Glutamatergic neuron (in vitro differentiated cells): ENCODE results near the gene LONP2. TPM values are rescaled to one million over a fixed set of nuclear protein-coding genes. Genes with fewer than 3 reads are reported as not detected.

ENCODE experiments used
- DNase-seq: peaks from one replicate; pipeline ENCODE4 v3.0.0; 2022
- H3K27ac Mint-ChIP-seq: one replicate; pipeline ENCODE4 v1.8.0; 2020; ENCODE audit warnings: mild to moderate bottlenecking, mixed read lengths, inconsistent platforms; ENCODE audit not compliant: unreplicated experiment
- H3K27me3 Mint-ChIP-seq: one replicate; pipeline ENCODE4 v1.8.0; 2020; ENCODE audit warnings: mild to moderate bottlenecking, moderate library complexity, mixed read lengths, inconsistent platforms; ENCODE audit not compliant: unreplicated experiment
- H3K36me3 Mint-ChIP-seq: one replicate; pipeline ENCODE4 v1.8.0; 2020; ENCODE audit warnings: mild to moderate bottlenecking, mixed read lengths, inconsistent platforms; ENCODE audit not compliant: unreplicated experiment
- H3K4me1 Mint-ChIP-seq: one replicate; pipeline ENCODE4 v1.8.0; 2020; ENCODE audit warnings: mild to moderate bottlenecking, low read depth, mixed read lengths, inconsistent platforms; ENCODE audit not compliant: unreplicated experiment
- H3K4me3 Mint-ChIP-seq: one replicate; pipeline ENCODE4 v1.8.0; 2020; ENCODE audit warnings: mild to moderate bottlenecking, mixed read lengths, inconsistent platforms; ENCODE audit not compliant: unreplicated experiment
- H3K9me3 Mint-ChIP-seq: one replicate; pipeline ENCODE4 v1.8.0; 2020; ENCODE audit warnings: mild to moderate bottlenecking, moderate library complexity, mixed read lengths, inconsistent platforms; ENCODE audit not compliant: unreplicated experiment
- long read RNA-seq: library from polyadenylated mRNA; unstranded; transcript quantifications from one replicate; pipeline ENCODE4 v2.0.0, GENCODE V29; 2020; ENCODE audit not compliant: unreplicated experiment
- total RNA-seq: library from RNA; stranded (reverse); fragmentation: NEBNext Ultra II Directional; extraction: Animal tissue kit (Norgen Biotek cat#: 25700); gene quantifications from one replicate; pipeline ENCODE4 v1.2.1, GENCODE V29; 2021; ENCODE audit not compliant: unreplicated experiment
- TF ChIP-seq, protein P1 (sequence below): fragments of 200-600 bp; sonication (generic); IDR thresholded peaks from one replicate; pipeline ENCODE4 v1.5.0; 2021; ENCODE audit not compliant: partially characterized antibody, unreplicated experiment

The LONP2 gene
- total RNA-seq: 57.3 TPM
- long read RNA-seq, full-length matches to known transcripts: 4 of 21 reads
- long read RNA-seq, partial matches to known transcripts: 5 of 21 reads
- long read RNA-seq, other reads (novel, unspliced or antisense): 12 of 21 reads

DNA sequence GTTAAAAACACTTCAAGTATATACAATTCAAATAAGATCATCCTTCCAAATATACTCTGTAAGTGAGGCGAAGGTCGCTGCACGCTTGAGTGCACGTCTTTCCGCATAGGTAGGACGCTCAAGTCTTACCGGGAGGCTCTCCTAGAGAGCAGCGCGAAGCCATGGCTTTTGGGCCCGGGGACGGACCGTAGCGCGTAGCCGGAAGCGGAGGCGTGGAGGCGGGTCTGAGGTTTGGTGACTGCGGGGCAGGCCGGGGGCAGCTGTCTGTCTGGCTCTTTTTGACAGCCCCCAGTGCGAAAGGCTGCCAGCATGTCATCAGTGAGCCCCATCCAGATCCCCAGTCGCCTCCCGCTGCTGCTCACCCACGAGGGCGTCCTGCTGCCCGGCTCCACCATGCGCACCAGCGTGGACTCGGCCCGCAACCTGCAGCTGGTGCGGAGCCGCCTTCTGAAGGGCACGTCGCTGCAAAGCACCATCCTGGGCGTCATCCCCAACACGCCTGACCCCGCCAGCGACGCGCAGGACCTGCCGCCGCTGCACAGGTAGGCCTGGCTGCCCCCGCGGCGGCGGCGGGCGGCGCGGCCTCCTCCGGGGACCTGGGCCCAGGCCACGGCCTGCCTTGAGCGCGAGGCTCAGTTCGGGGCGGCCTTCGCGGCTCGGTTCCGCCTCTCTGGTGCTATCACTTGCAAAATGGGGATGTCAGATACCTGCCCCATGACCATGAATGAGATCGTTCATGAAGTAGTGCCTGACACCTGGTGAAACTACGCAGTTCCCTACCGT is at the start of gene LONP2:
Gene LONP2 (plus strand): TSS at position 221 of the 783 bp plus-strand sequence. CDS start 89 bp downstream, at position 310.
- Mint-ChIP-seq H3K27me3 (peaks cover 3% of the 10 kb centered on the region), H3K9me3 (peaks cover 13% of the 10 kb centered on the region), H3K4me3 (peak within 1 kb of the TSS; percentile 90), H3K27ac (peak within 1 kb of the TSS; percentile 72), H3K36me3 (no peaks in the 10 kb centered on the region), H3K4me1 (peaks cover 9% of the 10 kb centered on the region)
- peak; percentile 92 for DNase-seq
- TF ChIP-seq, protein P1, sequence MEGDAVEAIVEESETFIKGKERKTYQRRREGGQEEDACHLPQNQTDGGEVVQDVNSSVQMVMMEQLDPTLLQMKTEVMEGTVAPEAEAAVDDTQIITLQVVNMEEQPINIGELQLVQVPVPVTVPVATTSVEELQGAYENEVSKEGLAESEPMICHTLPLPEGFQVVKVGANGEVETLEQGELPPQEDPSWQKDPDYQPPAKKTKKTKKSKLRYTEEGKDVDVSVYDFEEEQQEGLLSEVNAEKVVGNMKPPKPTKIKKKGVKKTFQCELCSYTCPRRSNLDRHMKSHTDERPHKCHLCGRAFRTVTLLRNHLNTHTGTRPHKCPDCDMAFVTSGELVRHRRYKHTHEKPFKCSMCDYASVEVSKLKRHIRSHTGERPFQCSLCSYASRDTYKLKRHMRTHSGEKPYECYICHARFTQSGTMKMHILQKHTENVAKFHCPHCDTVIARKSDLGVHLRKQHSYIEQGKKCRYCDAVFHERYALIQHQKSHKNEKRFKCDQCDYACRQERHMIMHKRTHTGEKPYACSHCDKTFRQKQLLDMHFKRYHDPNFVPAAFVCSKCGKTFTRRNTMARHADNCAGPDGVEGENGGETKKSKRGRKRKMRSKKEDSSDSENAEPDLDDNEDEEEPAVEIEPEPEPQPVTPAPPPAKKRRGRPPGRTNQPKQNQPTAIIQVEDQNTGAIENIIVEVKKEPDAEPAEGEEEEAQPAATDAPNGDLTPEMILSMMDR: no peak

DNA sequence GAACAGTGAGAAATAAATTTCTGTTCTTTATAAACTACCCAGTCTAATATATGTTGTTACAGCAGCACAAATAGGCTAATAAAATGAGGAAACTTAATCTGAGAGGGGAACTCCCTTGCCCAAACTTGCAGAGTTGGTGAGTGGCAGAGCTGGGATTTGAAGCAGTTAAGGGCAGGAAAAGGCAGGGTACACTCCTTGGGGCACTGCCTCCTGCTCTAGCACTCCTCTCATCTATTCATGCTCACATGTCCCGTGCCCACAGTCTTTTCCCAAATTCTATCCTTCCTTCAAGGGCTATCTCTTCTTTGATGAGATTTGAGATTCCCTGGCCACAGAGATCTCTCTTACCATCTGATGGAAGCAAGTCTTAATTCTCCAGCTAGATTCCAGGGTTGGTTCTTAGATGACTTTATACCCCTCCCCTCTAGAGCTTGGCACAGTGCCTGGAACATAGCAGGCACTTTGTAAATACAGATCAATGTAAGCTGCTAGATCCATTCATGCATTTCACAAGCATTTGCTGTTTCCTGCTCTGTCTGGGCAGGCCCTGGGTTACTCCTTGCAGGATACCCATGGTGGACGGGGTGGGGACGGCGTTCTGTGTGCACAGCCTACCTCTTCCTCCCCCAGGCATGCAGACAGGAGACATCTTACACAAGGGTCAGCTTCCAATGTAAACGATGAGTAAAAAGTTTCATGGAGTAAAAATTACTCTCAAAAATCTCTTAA is 49.1 kb upstream of the LONP2 start:
- Mint-ChIP-seq H3K27me3 (no peaks in the 10 kb centered on the region), H3K9me3 (peaks cover 1% of the 10 kb centered on the region), H3K36me3 (peaks cover 4% of the 10 kb centered on the region), H3K4me3 (no peak overlapping the region), H3K27ac (no peak overlapping the region), H3K4me1 (no peaks in the 10 kb centered on the region)
- no peak for DNase-seq
- TF ChIP-seq, protein P1: no peak

DNA sequence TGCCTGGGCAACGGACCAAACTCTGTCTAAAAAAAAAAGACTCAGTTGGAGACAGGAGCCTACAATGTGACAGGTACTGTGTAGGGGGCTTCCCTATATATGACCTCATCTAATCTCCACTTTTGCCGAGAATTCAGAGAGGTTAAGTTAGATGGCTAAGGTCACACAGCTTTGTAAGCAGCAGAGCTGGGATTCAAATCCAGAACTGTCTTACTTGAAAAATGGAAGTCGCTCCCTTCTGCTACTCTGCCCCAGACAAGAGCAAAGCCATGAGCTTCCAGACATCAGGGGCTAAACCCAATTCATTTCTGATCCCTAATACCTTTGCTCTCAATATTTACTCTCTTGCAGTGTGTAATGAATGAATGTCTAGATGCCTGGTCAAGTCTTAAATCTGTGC is 46.8 kb upstream of the LONP2 start:
- TF ChIP-seq, protein P1: no peak
- DNase-seq: no peak
- H3K4me1 Mint-ChIP-seq: no peaks in the 10 kb centered on the region
- peaks cover 4% of the 10 kb centered on the region for H3K36me3 Mint-ChIP-seq
- no peaks in the 10 kb centered on the region for H3K27me3 Mint-ChIP-seq
- no peak overlapping the region for H3K27ac Mint-ChIP-seq
- no peak overlapping the region for H3K4me3 Mint-ChIP-seq
- H3K9me3 Mint-ChIP-seq: peaks cover 1% of the 10 kb centered on the region

GRCh38 chr16:48201515-48202201 is 42.4 kb upstream of the LONP2 start:
- no peak overlapping the region for H3K4me3 Mint-ChIP-seq
- H3K27me3 Mint-ChIP-seq: peaks cover 2% of the 10 kb centered on the region
- H3K27ac Mint-ChIP-seq: no peak overlapping the region
- DNase-seq: no peak
- TF ChIP-seq, protein P1: no peak
- peaks cover 4% of the 10 kb centered on the region for H3K36me3 Mint-ChIP-seq
- H3K9me3 Mint-ChIP-seq: no peaks in the 10 kb centered on the region
- H3K4me1 Mint-ChIP-seq: no peaks in the 10 kb centered on the region
